Inflammatory macrophage treated with lipopolysaccharide for 1 hour (primary cell): ENCODE data around the gene NSG2.
"Not testable (repeated sequence)": the region's sequence is repeated elsewhere in the genome, so short reads cannot be mapped to it uniquely, and the experiment has no call there.

Experiments used
- DNase-seq, 2 donors: peaks; one replicate each; pipeline ENCODE4 v3.0.0-alpha.2; 2020 to 2022

The NSG2 gene

GRCh38 chr5:174106997-174107655 lies 61.6 kb downstream of the NSG2 start:
- DNase-seq, result no peak

- no peak for DNase-seq
Observed at GRCh38 chr5:174108745-174109144, 63.2 kb downstream of the NSG2 start.

GRCh38 chr5:174109698-174110260 lies 64.3 kb downstream of the NSG2 start:
- DNase-seq, result no peak

GRCh38 chr5:174110310-174110709 lies 64.8 kb downstream of the NSG2 start:
- DNase-seq, result no peak

- DNase-seq, result no peak
Observed at GRCh38 chr5:174111287-174111973, 65.9 kb downstream of the NSG2 start.

- DNase-seq, result no peak
Observed at GRCh38 chr5:174115226-174115625, 69.7 kb downstream of the NSG2 start.

- no peak for DNase-seq
Observed at GRCh38 chr5:174118823-174119467, 73.4 kb downstream of the NSG2 start.

- DNase-seq, result no peak
Observed at GRCh38 chr5:174119468-174119881, 74.0 kb downstream of the NSG2 start.

- DNase-seq, result no peak
Observed at GRCh38 chr5:174120401-174121005, 75.0 kb downstream of the NSG2 start.

- no peak for DNase-seq
Observed at GRCh38 chr5:174134545-174134944, 89.0 kb downstream of the NSG2 start.

- DNase-seq, result no peak
Observed at GRCh38 chr5:174139623-174140022, 94.1 kb downstream of the NSG2 start.

GRCh38 chr5:174140452-174141020 lies 95.0 kb downstream of the NSG2 start:
- no peak for DNase-seq

- no peak for DNase-seq
Observed at GRCh38 chr5:174141398-174141797, 95.9 kb downstream of the NSG2 start.

GRCh38 chr5:174145091-174145490 lies 99.6 kb downstream of the NSG2 start:
- no peak for DNase-seq

- no peak for DNase-seq
Observed at GRCh38 chr5:174145821-174146220, 100.3 kb downstream of the NSG2 start.

GRCh38 chr5:174146556-174146955 lies 101.0 kb downstream of the NSG2 start:
- DNase-seq, result no peak

GRCh38 chr5:174147012-174147411 lies 101.5 kb downstream of the NSG2 start:
- DNase-seq, result not testable (repeated sequence)

GRCh38 chr5:174147551-174147950 lies 102.0 kb downstream of the NSG2 start:
- no peak for DNase-seq

GRCh38 chr5:174148721-174149120 lies 103.2 kb downstream of the NSG2 start:
- no peak for DNase-seq

- no peak for DNase-seq
Observed at GRCh38 chr5:174149426-174149825, 103.9 kb downstream of the NSG2 start.

- DNase-seq, result no peak
Observed at GRCh38 chr5:174149989-174150388, 104.5 kb downstream of the NSG2 start.

- DNase-seq, result no peak
Observed at GRCh38 chr5:174151599-174152181, 106.2 kb downstream of the NSG2 start.

- no peak for DNase-seq
Observed at GRCh38 chr5:174154559-174154958, 109.1 kb downstream of the NSG2 start.
